Right kidney (tissue), 1 donor: ENCODE results near the gene DLG2.
"Not testable (repeated sequence)": the region's sequence is repeated elsewhere in the genome, so short reads cannot be mapped to it uniquely, and the experiment has no call there.

Experiments
- DNase-seq: peaks from one replicate; pipeline ENCODE4 v3.0.0-alpha.2; 2016

The DLG2 gene

GRCh38 chr11:83612891-83613766 lies 2014.0 kb downstream of the DLG2 start:
- DNase-seq, result no peak

GRCh38 chr11:83611600-83611999 lies 2015.5 kb downstream of the DLG2 start:
- no peak for DNase-seq

GRCh38 chr11:83611031-83611430 lies 2016.1 kb downstream of the DLG2 start:
- DNase-seq, result no peak

- no peak for DNase-seq
These were observed 2018.0 kb downstream of the DLG2 start for GRCh38 chr11:83609191-83609590.

- DNase-seq, result no peak
These were observed 2018.6 kb downstream of the DLG2 start for GRCh38 chr11:83608571-83608970.

- DNase-seq, result no peak
These were observed 2025.1 kb downstream of the DLG2 start for GRCh38 chr11:83601914-83602527.

- DNase-seq, result no peak
These were observed 2025.8 kb downstream of the DLG2 start for GRCh38 chr11:83601201-83601913.

- DNase-seq, result no peak
These were observed 2026.5 kb downstream of the DLG2 start for GRCh38 chr11:83600661-83601060.

- DNase-seq, result no peak
These were observed 2028.1 kb downstream of the DLG2 start for GRCh38 chr11:83599066-83599465.

- not testable (repeated sequence) for DNase-seq
These were observed 2039.3 kb downstream of the DLG2 start for GRCh38 chr11:83587797-83588196.

- no peak for DNase-seq
These were observed 2043.3 kb downstream of the DLG2 start for GRCh38 chr11:83583757-83584366.

GRCh38 chr11:83574519-83574918 lies 2052.6 kb downstream of the DLG2 start:
- no peak for DNase-seq

- no peak for DNase-seq
These were observed 2054.3 kb downstream of the DLG2 start for GRCh38 chr11:83572581-83573496.

GRCh38 chr11:83571302-83571701 lies 2055.8 kb downstream of the DLG2 start:
- DNase-seq, result no peak

- DNase-seq, result no peak
These were observed 2057.9 kb downstream of the DLG2 start for GRCh38 chr11:83569134-83569805.

- DNase-seq, result no peak
These were observed 2058.6 kb downstream of the DLG2 start for GRCh38 chr11:83568516-83568915.

GRCh38 chr11:83566950-83567349 lies 2060.2 kb downstream of the DLG2 start:
- DNase-seq, result no peak

GRCh38 chr11:83564870-83565269 lies 2062.3 kb downstream of the DLG2 start:
- DNase-seq, result no peak

- DNase-seq, result no peak
These were observed 2068.9 kb downstream of the DLG2 start for GRCh38 chr11:83558281-83558680.

GRCh38 chr11:83557653-83558052 lies 2069.5 kb downstream of the DLG2 start:
- DNase-seq, result no peak

- DNase-seq, result no peak
These were observed 2072.3 kb downstream of the DLG2 start for GRCh38 chr11:83554876-83555275.
